Measurements from ENCODE around the gene GAREM1. TPM values are rescaled to one million over a fixed set of nuclear protein-coding genes. Genes with fewer than 3 reads are reported as not detected.

The GAREM1 gene
- total and polyA plus RNA-seq, 2 donors (not counting 3 experiments of a cell fraction or from before 2014, with no cell fraction given) = 0.69 to 1.0 TPM

DNA sequence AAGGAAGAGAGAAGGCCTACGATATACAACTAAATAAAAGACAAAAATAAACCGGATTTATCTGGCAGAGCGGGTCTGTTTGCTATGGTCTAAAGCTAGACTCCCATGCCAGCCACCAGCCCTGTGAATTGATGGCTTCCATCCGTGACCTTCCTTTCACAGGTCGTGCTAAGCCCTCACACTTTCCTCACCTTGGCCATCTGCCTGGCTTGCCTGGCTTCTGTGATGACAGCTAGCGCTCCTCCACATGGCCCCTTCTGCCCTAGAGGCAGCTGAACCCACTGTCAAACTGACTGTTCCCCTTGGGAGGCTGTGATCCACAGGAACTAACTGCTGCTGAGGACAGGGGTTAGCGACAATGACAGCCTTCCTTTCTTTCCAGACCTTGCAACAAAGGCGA is 32.5 kb downstream of the GAREM1 start:
- intact Hi-C loops (cut with micrococcal nuclease) = no loop called here
- DNase-seq (ENCODE audit: low read depth, low spot score) (no peak), FAIRE-seq (no peak)
- Histone ChIP-seq H3K27me3 (ENCODE audit: control insufficient read depth in 2 of 2, insufficient read depth in 2 of 2, low read length in 2 of 2) (no peaks in the 10 kb centered on the region), H3K4me2 (ENCODE audit: insufficient read depth, low read length) (no peak overlapping the region), H3K9ac (replicated peaks; ENCODE audit: extremely low read depth, insufficient read depth, low read length) (no peak overlapping the region), H3K27ac (ENCODE audit: insufficient read depth, low read depth, low read length) (no peak overlapping the region), H4K20me1 (replicated peaks; ENCODE audit: control insufficient read depth, extremely low read depth, insufficient read depth, low read length) (no peaks in the 10 kb centered on the region), H3K79me2 (ENCODE audit: control insufficient read depth, insufficient read depth, low read length) (no peaks in the 10 kb centered on the region), H3K36me3 (ENCODE audit: control insufficient read depth in 2 of 2, extremely low read depth in 1 of 2, insufficient read depth in 2 of 2, low read length in 2 of 2) (no peaks in the 10 kb centered on the region), H3K9me3 (replicated peaks; ENCODE audit: control insufficient read depth, insufficient read depth, low read length) (no peaks in the 10 kb centered on the region), H3K4me1 (ENCODE audit: control insufficient read depth, extremely low read depth, insufficient read depth, low read length) (no peaks in the 10 kb centered on the region), H3K4me3 (replicated peaks in 1 of 3; ENCODE audit: insufficient read depth in 1 of 3, low read depth in 1 of 3, low read length in 3 of 3) (no peak overlapping the region), H3K9me1 (replicated peaks; ENCODE audit: control insufficient read depth, extremely low read depth, insufficient read depth, low read length) (no peaks in the 10 kb centered on the region), H2AFZ (ENCODE audit: low read depth, low read length) (no peak overlapping the region)
- dilution Hi-C loops (cut with MboI; ENCODE audit: extremely low pct_ligation_motif_present, low sequenced_read_pairs) = no loop called here
- BruUV-seq (replicated peaks) = no TSS peak
- POLR2A ChIA-PET = no interaction called here
- CTCF ChIA-PET = interaction anchor here (0.5 kb wide), 1 partner anchor 147 kb away, joined by 3 read pairs; no protein-coding TSS in a partner anchor
- TF ChIP-seq GATA2 (IDR thresholded peaks at IDR 0.05; ENCODE audit: insufficient read depth, insufficient read length, low read depth, low read length) (no peak), EZH2 (IDR thresholded peaks at IDR 0.05; ENCODE audit: borderline replicate concordance, low read depth, low read length, severe bottlenecking) (no peak), FOS (IDR thresholded peaks at IDR 0.05; ENCODE audit: borderline replicate concordance, insufficient read depth, low read length) (no peak), JUN (IDR thresholded peaks at IDR 0.05; ENCODE audit: borderline replicate concordance, insufficient read depth, insufficient read length, low read depth) (no peak), POLR2A (IDR thresholded peaks at IDR 0.05; ENCODE audit: low read depth, low read length) (no peak), CTCF (IDR thresholded peaks at IDR 0.05; ENCODE audit: extremely low read depth in 1 of 2, insufficient read depth in 1 of 2, low read depth in 1 of 2, low read length in 2 of 2) (no peak), MYC (IDR thresholded peaks at IDR 0.05; ENCODE audit: low read depth, low read length) (no peak), POLR2AphosphoS5 (IDR thresholded peaks at IDR 0.05; ENCODE audit: insufficient read depth, low read depth, low read length) (no peak)
- TF ChIP-seq, protein P1, sequence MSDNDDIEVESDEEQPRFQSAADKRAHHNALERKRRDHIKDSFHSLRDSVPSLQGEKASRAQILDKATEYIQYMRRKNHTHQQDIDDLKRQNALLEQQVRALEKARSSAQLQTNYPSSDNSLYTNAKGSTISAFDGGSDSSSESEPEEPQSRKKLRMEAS (IDR thresholded peaks at IDR 0.05; ENCODE audit: insufficient read depth, insufficient read length) = no peak

All from endothelial cell of umbilical vein (primary cell).